Measurements from ENCODE around the gene RAB1B.

DNA sequence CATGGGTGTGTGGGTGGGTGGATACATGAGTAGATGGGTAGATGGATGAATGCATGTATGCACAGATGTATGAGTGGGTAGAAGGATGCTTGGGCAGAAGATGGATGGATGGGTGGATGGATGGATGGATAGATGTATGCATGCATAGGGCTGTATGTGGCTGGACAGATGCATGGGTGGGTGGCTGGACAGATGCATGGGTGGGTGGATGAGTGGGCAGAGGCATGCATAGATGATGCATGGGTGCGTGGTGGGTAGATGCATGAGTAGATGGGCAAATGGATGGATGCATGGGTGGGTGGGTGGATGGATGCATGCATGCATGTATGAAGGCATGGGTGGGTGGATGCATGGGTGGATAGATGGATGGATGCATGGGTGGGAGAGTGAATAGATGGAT lies 55.2 kb downstream of the RAB1B start:
- no peak for TF ChIP-seq POLR2A (IDR thresholded peaks at IDR 0.05)
- TF ChIP-seq, protein P1, sequence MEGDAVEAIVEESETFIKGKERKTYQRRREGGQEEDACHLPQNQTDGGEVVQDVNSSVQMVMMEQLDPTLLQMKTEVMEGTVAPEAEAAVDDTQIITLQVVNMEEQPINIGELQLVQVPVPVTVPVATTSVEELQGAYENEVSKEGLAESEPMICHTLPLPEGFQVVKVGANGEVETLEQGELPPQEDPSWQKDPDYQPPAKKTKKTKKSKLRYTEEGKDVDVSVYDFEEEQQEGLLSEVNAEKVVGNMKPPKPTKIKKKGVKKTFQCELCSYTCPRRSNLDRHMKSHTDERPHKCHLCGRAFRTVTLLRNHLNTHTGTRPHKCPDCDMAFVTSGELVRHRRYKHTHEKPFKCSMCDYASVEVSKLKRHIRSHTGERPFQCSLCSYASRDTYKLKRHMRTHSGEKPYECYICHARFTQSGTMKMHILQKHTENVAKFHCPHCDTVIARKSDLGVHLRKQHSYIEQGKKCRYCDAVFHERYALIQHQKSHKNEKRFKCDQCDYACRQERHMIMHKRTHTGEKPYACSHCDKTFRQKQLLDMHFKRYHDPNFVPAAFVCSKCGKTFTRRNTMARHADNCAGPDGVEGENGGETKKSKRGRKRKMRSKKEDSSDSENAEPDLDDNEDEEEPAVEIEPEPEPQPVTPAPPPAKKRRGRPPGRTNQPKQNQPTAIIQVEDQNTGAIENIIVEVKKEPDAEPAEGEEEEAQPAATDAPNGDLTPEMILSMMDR (IDR thresholded peaks at IDR 0.05), result no peak

Data from breast epithelium (tissue), 3 donors.